ENCODE measurements around the gene TRIM69.
"Not testable (repeated sequence)": the region's sequence is repeated elsewhere in the genome, so short reads cannot be mapped to it uniquely, and the experiment has no call there.

The TRIM69 gene

DNA sequence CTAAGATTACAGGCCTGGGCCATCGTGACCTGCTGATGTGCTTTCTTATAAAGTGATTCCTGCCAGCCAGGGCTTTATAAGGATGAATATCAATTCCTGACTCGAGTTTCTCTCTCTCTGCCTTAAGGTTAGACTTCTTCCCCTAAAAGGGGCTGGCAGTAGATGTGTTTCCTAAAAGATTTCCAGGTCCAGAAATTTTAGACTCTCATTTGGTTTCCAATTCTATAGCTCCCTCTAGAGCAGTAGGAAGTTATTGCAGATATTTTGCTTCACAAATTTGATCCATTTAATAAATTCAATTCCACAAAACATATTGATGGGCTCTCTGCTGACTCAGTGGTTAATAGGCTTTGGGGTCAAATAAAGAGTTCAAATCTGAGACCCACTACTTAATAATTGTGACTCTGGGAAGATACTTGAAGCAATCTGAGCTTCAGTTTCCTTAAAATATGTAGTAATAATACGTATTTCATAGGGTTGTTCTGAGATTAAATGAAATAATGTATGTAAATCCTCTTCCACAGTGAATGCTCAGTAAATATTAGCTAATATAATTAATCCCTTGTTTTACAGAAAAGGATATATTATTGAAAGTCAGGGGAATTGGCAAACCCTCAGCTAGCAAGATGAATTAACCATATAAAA, 2.1 kb downstream of the TRIM69 start:
- peak; percentile 67 for TF ChIP-seq CTCF (conservative IDR thresholded peaks at IDR 0.05; ENCODE audit: low read depth, low read length)
- H3K4me3 ChIP-seq (ENCODE audit: low read depth, low read length) = no peak overlapping the region
- peak; percentile 77 for DNase-seq (ENCODE audit: low read depth)

DNA sequence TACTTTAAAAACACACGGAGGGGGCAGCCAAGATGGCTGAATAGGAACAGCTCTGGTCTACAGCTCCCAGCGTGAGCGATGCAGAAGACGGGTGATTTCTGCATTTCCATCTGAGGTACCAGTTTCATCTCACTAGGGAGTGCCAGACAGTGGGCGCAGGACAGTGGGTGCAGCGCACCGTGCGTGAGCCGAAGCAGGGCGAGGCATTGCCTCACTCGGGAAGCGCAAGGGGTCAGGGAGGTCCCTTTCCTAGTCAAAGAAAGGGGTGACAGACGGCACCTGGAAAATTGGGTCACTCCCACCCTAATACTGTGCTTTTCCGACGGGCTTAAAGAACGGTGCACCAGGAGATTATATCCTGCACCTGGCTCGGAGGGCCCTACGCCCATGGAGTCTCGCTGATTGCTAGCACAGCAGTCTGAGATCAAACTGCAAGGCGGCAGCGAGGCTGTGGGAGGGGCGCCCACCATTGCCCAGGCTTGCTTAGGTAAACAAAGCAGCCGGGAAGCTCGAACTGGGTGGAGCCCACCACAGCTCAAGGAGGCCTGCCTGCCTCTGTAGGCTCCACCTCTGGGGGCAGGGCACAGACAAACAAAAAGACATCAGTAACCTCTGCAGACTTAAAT, 3.0 kb downstream of the TRIM69 start:
- DNase-seq (ENCODE audit: low read depth); H3K4me3 ChIP-seq (ENCODE audit: low read depth, low read length): not testable (repeated sequence)

DNA sequence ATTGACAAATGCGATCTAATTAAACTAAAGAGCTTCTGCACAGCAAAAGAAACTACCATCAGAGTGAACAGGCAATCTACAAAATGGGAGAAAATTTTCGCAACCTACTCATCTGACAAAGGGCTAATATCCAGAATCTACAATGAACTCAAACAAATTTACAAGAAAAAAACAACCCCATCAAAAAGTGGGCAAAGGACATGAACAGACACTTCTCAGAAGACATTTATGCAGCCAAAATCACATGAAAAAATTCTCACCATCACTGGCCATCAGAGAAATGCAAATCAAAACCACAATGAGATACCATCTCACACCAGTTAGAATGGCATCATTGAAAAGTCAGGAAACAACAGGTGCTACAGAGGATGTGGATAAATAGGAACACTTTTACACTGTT, 7.1 kb downstream of the TRIM69 start:
- not testable (repeated sequence) for DNase-seq (ENCODE audit: low read depth)

GRCh38 chr15:44753345-44753744, 17.0 kb downstream of the TRIM69 start:
- no peak for DNase-seq (ENCODE audit: low read depth)
- H3K4me3 ChIP-seq (ENCODE audit: low read depth, low read length) = no peak overlapping the region
- no peak for TF ChIP-seq CTCF (conservative IDR thresholded peaks at IDR 0.05; ENCODE audit: low read depth, low read length)

More for the DNA sequence above, 7.1 kb downstream of the TRIM69 start:
- not testable (repeated sequence) for H3K4me3 ChIP-seq (ENCODE audit: low read depth, low read length)

DNA sequence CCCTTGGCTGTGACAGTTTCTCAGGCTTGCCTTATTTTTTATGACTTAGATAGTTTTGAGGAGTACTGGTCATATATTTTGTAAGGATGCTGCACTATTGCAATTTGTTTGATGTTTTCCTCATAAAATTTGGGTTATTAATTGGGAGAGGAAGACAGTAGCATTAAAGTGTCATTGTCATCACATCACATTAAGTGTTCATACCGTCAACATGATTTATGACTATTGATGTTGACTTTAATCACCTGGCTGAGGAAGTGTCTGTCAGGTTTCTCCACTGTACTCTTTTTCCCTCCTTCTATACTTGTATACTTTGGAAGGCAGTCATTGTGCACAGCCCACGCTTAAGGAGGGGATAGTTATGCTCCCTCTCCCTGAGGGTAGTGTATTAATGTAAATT, 26.9 kb downstream of the TRIM69 start:
- DNase-seq (ENCODE audit: low read depth) = no peak
- no peak for TF ChIP-seq CTCF (conservative IDR thresholded peaks at IDR 0.05; ENCODE audit: low read depth, low read length)
- no peak overlapping the region for H3K4me3 ChIP-seq (ENCODE audit: low read depth, low read length)

GRCh38 chr15:44763848-44764247, 27.5 kb downstream of the TRIM69 start:
- no peak for DNase-seq (ENCODE audit: low read depth)
- TF ChIP-seq CTCF (conservative IDR thresholded peaks at IDR 0.05; ENCODE audit: low read depth, low read length) = no peak
- H3K4me3 ChIP-seq (ENCODE audit: low read depth, low read length) = no peak overlapping the region

DNA sequence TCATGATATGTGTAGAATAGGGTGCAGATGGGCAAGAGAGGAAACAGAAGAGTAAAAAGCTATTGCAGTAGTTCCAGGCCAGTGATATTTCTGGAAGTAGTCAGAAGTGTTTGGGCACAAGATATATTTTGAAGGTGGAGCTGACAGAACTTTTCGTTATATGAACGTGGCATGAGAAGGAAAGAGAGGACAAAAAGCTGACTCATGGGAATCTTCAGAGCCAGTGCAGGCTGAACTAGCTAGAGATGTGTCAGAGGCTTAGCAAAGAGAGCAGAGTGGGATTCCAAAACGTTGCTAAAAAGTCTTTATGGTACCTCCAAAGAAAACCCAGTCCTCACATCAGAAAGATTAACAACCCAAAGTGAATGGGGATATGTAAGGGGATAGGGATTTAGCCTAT, 28.7 kb downstream of the TRIM69 start:
- no peak overlapping the region for H3K4me3 ChIP-seq (ENCODE audit: low read depth, low read length)
- TF ChIP-seq CTCF (conservative IDR thresholded peaks at IDR 0.05; ENCODE audit: low read depth, low read length) = no peak
- DNase-seq (ENCODE audit: low read depth) = no peak

- DNase-seq (ENCODE audit: low read depth) = no peak
- TF ChIP-seq CTCF (conservative IDR thresholded peaks at IDR 0.05; ENCODE audit: low read depth, low read length) = no peak
- no peak overlapping the region for H3K4me3 ChIP-seq (ENCODE audit: low read depth, low read length)
Observed at GRCh38 chr15:44769521-44769920, 33.2 kb downstream of the TRIM69 start.

GRCh38 chr15:44770715-44771114, 34.4 kb downstream of the TRIM69 start:
- not testable (repeated sequence) for DNase-seq (ENCODE audit: low read depth)

More at GRCh38 chr15:44770715-44771114, 34.4 kb downstream of the TRIM69 start:
- not testable (repeated sequence) for H3K4me3 ChIP-seq (ENCODE audit: low read depth, low read length)
